Activated CD8-positive, alpha-beta T cell treated with anti-CD3 and anti-CD28 coated beads for 36 hours (primary cell): Measurements from ENCODE around the gene ZNF519. TPM values are rescaled to one million over a fixed set of nuclear protein-coding genes. Genes with fewer than 3 reads are reported as not detected.
"Not testable (repeated sequence)": the region's sequence is repeated elsewhere in the genome, so short reads cannot be mapped to it uniquely, and the experiment has no call there.

Experiments used
- ATAC-seq: fragments of 200-7000 bp; cut with Tn5 transposase; one replicate; pipeline ENCODE4 v1.10.0; 2021; ENCODE audit warnings: mild to moderate bottlenecking, moderate library complexity
- CTCF ChIA-PET: fragments of 350-600 bp; sonication (Branson Sonifier 250); formaldehyde crosslinking; loops from one replicate; lab custom pipeline; 2021; ENCODE audit warnings: antibody characterized with exemption; lab: Charles Lee
- POLR2A ChIA-PET: fragments of 350-600 bp; sonication (Branson Sonifier 250); formaldehyde crosslinking; loops from one replicate; lab custom pipeline; 2021; ENCODE audit warnings: antibody characterized with exemption; lab: Charles Lee
- DNase-seq: peaks from one replicate; pipeline ENCODE4 v3.0.0-alpha.2; 2020
- H3K27ac Mint-ChIP-seq: one replicate; pipeline ENCODE4 v1.8.0; 2021; ENCODE audit warnings: mild to moderate bottlenecking, mixed read lengths
- H3K27me3 Mint-ChIP-seq: one replicate; pipeline ENCODE4 v1.8.0; 2021; ENCODE audit warnings: mixed read lengths
- H3K36me3 Mint-ChIP-seq: one replicate; pipeline ENCODE4 v1.8.0; 2021; ENCODE audit warnings: low read depth, mixed read lengths
- H3K4me1 Mint-ChIP-seq: one replicate; pipeline ENCODE4 v1.8.0; 2021; ENCODE audit warnings: low read depth, mixed read lengths
- H3K4me3 Mint-ChIP-seq: one replicate; pipeline ENCODE4 v1.8.0; 2021; ENCODE audit warnings: mild to moderate bottlenecking, moderate library complexity, mixed read lengths
- H3K9me3 Mint-ChIP-seq: one replicate; pipeline ENCODE4 v1.8.0; 2021; ENCODE audit warnings: mixed read lengths
- intact Hi-C: fragments of 100-400 bp; cut with micrococcal nuclease; formaldehyde crosslinking; loops from one replicate; pipeline ENCODE4 v1.10.0; 2022
- total RNA-seq, 2 experiments: library from RNA; stranded (reverse); gene quantifications; one replicate each; pipeline ENCODE4 v1.2.3, GENCODE V29; 2021

The ZNF519 gene
- total RNA-seq, 2 experiments from 2014 or later, result 14.9 to 17.7 TPM

GRCh38 chr18:14172142-14173115, 40.2 kb upstream of the ZNF519 start:
- CTCF ChIA-PET, POLR2A ChIA-PET, H3K27ac Mint-ChIP-seq, H3K9me3 Mint-ChIP-seq, intact Hi-C loops, H3K27me3 Mint-ChIP-seq, DNase-seq, H3K4me1 Mint-ChIP-seq, H3K36me3 Mint-ChIP-seq, H3K4me3 Mint-ChIP-seq, ATAC-seq: not testable (repeated sequence)

- DNase-seq, H3K27me3 Mint-ChIP-seq, CTCF ChIA-PET, intact Hi-C loops, POLR2A ChIA-PET, H3K4me1 Mint-ChIP-seq, H3K27ac Mint-ChIP-seq, ATAC-seq, H3K9me3 Mint-ChIP-seq, H3K36me3 Mint-ChIP-seq, H3K4me3 Mint-ChIP-seq: not testable (repeated sequence)
Measured at GRCh38 chr18:14171301-14172141, 39.3 kb upstream of the ZNF519 start.

GRCh38 chr18:14170367-14171036, 38.3 kb upstream of the ZNF519 start:
- CTCF ChIA-PET, DNase-seq, H3K36me3 Mint-ChIP-seq, H3K4me1 Mint-ChIP-seq, H3K4me3 Mint-ChIP-seq, POLR2A ChIA-PET, H3K9me3 Mint-ChIP-seq, H3K27me3 Mint-ChIP-seq, H3K27ac Mint-ChIP-seq, ATAC-seq, intact Hi-C loops: not testable (repeated sequence)

GRCh38 chr18:14162915-14163314, 30.7 kb upstream of the ZNF519 start:
- H3K27me3 Mint-ChIP-seq, result peaks cover 16% of the 10 kb centered on the region
- H3K9me3 Mint-ChIP-seq, result not testable (repeated sequence)

GRCh38 chr18:14151564-14152113, 19.4 kb upstream of the ZNF519 start:
- H3K27me3 Mint-ChIP-seq, H3K36me3 Mint-ChIP-seq, H3K9me3 Mint-ChIP-seq, H3K4me3 Mint-ChIP-seq, CTCF ChIA-PET, DNase-seq, H3K27ac Mint-ChIP-seq, ATAC-seq, POLR2A ChIA-PET, H3K4me1 Mint-ChIP-seq, intact Hi-C loops: not testable (repeated sequence)

More at GRCh38 chr18:14162915-14163314, 30.7 kb upstream of the ZNF519 start:
- H3K27ac Mint-ChIP-seq, H3K36me3 Mint-ChIP-seq, POLR2A ChIA-PET, H3K4me1 Mint-ChIP-seq, CTCF ChIA-PET, intact Hi-C loops, H3K4me3 Mint-ChIP-seq, DNase-seq, ATAC-seq: not testable (repeated sequence)

GRCh38 chr18:14150766-14151165, 18.5 kb upstream of the ZNF519 start:
- H3K27me3 Mint-ChIP-seq, DNase-seq, H3K9me3 Mint-ChIP-seq, H3K36me3 Mint-ChIP-seq, intact Hi-C loops, H3K4me1 Mint-ChIP-seq, CTCF ChIA-PET, H3K27ac Mint-ChIP-seq, H3K4me3 Mint-ChIP-seq, POLR2A ChIA-PET, ATAC-seq: not testable (repeated sequence)

GRCh38 chr18:14149916-14150420, 17.7 kb upstream of the ZNF519 start:
- H3K9me3 Mint-ChIP-seq, H3K27me3 Mint-ChIP-seq, POLR2A ChIA-PET, H3K4me1 Mint-ChIP-seq, ATAC-seq, CTCF ChIA-PET, H3K4me3 Mint-ChIP-seq, intact Hi-C loops, H3K27ac Mint-ChIP-seq, H3K36me3 Mint-ChIP-seq, DNase-seq: not testable (repeated sequence)

GRCh38 chr18:14149121-14149850, 17.1 kb upstream of the ZNF519 start:
- H3K27ac Mint-ChIP-seq, ATAC-seq, POLR2A ChIA-PET, H3K4me3 Mint-ChIP-seq, H3K9me3 Mint-ChIP-seq, CTCF ChIA-PET, H3K4me1 Mint-ChIP-seq, DNase-seq, H3K36me3 Mint-ChIP-seq, H3K27me3 Mint-ChIP-seq, intact Hi-C loops: not testable (repeated sequence)

- H3K9me3 Mint-ChIP-seq, intact Hi-C loops, DNase-seq, H3K27me3 Mint-ChIP-seq, H3K27ac Mint-ChIP-seq, H3K36me3 Mint-ChIP-seq, H3K4me3 Mint-ChIP-seq, ATAC-seq, H3K4me1 Mint-ChIP-seq, CTCF ChIA-PET, POLR2A ChIA-PET: not testable (repeated sequence)
Measured at GRCh38 chr18:14147935-14148865, 16.0 kb upstream of the ZNF519 start.

GRCh38 chr18:14146771-14147170, 14.5 kb upstream of the ZNF519 start:
- POLR2A ChIA-PET, intact Hi-C loops, H3K4me1 Mint-ChIP-seq, H3K9me3 Mint-ChIP-seq, H3K36me3 Mint-ChIP-seq, H3K4me3 Mint-ChIP-seq, H3K27me3 Mint-ChIP-seq, ATAC-seq, CTCF ChIA-PET, DNase-seq, H3K27ac Mint-ChIP-seq: not testable (repeated sequence)
